Astrocyte (in vitro differentiated cells and primary cell): ENCODE results near the gene HAND1. TPM values are rescaled to one million over a fixed set of nuclear protein-coding genes. Genes with fewer than 3 reads are reported as not detected.

Experiments used
- DNase-seq: peaks from one replicate; pipeline ENCODE4 v3.0.0-alpha.2; 2010; ENCODE audit warnings: low read depth
- FAIRE-seq: peaks from 2 replicates; lab custom pipeline; 2011; peaks lifted over from hg19 to GRCh38; lab: Jason Lieb, UNC
- H2AFZ ChIP-seq: 2 replicates; pipeline ENCODE4 v1.6.0; 2012; ENCODE audit warnings: low read depth, low read length, inconsistent platforms
- H3K27ac ChIP-seq: 2 replicates; pipeline ENCODE4 v1.5.1; 2011; ENCODE audit warnings: low read depth, low read length, inconsistent platforms
- H3K27me3 ChIP-seq: 2 replicates; pipeline ENCODE4 v1.6.0; 2011; ENCODE audit warnings: low read length, inconsistent platforms; ENCODE audit not compliant: insufficient read depth
- H3K36me3 ChIP-seq: 2 replicates; pipeline ENCODE4 v1.5.1; 2011; ENCODE audit warnings: low read length, inconsistent platforms; ENCODE audit not compliant: insufficient read depth
- H3K4me1 ChIP-seq: 2 replicates; pipeline ENCODE4 v1.5.1; 2011; ENCODE audit warnings: low read length, inconsistent platforms; ENCODE audit not compliant: insufficient read depth
- H3K4me2 ChIP-seq: 2 replicates; pipeline ENCODE4 v1.6.0; 2012; ENCODE audit warnings: low read length, inconsistent platforms
- H3K4me3 ChIP-seq: 2 replicates; pipeline ENCODE4 v1.5.1; 2011; ENCODE audit warnings: low read depth, mild to moderate bottlenecking, low read length, inconsistent platforms; ENCODE audit not compliant: insufficient read depth
- H3K79me2 ChIP-seq: 2 replicates; pipeline ENCODE4 v1.6.0; 2012; ENCODE audit warnings: mild to moderate bottlenecking, low read length, inconsistent platforms; ENCODE audit not compliant: insufficient read depth
- H3K9ac ChIP-seq: 2 replicates; pipeline ENCODE4 v1.6.0; 2012; ENCODE audit warnings: mild to moderate bottlenecking, low read length, inconsistent platforms
- H3K9me3 ChIP-seq: 2 replicates; pipeline ENCODE4 v1.5.1; 2012; ENCODE audit warnings: low read depth, mild to moderate bottlenecking, low read length, inconsistent platforms; ENCODE audit not compliant: insufficient read depth
- H4K20me1 ChIP-seq: 2 replicates; pipeline ENCODE4 v1.6.0; 2012; ENCODE audit warnings: low read length, inconsistent platforms; ENCODE audit not compliant: insufficient read depth
- H3K27ac Mint-ChIP-seq: one replicate; pipeline ENCODE4 v1.8.0; 2021; ENCODE audit warnings: mild to moderate bottlenecking, mixed read lengths; ENCODE audit not compliant: unreplicated experiment
- H3K27me3 Mint-ChIP-seq: one replicate; pipeline ENCODE4 v1.8.0; 2021; ENCODE audit warnings: low read depth, mixed read lengths; ENCODE audit not compliant: unreplicated experiment
- H3K36me3 Mint-ChIP-seq: one replicate; pipeline ENCODE4 v1.8.0; 2021; ENCODE audit warnings: low read depth, mixed read lengths; ENCODE audit not compliant: unreplicated experiment
- H3K4me1 Mint-ChIP-seq: one replicate; pipeline ENCODE4 v1.8.0; 2021; ENCODE audit warnings: low read depth, mixed read lengths; ENCODE audit not compliant: unreplicated experiment
- H3K4me3 Mint-ChIP-seq: one replicate; pipeline ENCODE4 v1.8.0; 2021; ENCODE audit warnings: mild to moderate bottlenecking, moderate library complexity, mixed read lengths; ENCODE audit not compliant: unreplicated experiment
- H3K9me3 Mint-ChIP-seq: one replicate; pipeline ENCODE4 v1.8.0; 2021; ENCODE audit warnings: mild to moderate bottlenecking, mixed read lengths; ENCODE audit not compliant: unreplicated experiment
- CTCF ChIP-seq: IDR thresholded peaks from 2 replicates; pipeline ENCODE4 v1.5.1; 2011; ENCODE audit warnings: low read depth, mild to moderate bottlenecking, inconsistent platforms, low read length, moderate library complexity; ENCODE audit not compliant: insufficient read depth
- EZH2 ChIP-seq: IDR thresholded peaks from 2 replicates; pipeline ENCODE4 v1.6.1; 2012; ENCODE audit warnings: mild to moderate bottlenecking, low read length, inconsistent platforms; ENCODE audit not compliant: insufficient read depth
- total RNA-seq: library from RNA; stranded (reverse); gene quantifications from 2 replicates; pipeline ENCODE4 v1.2.1, GENCODE V29; 2021

Gene HAND1
- total RNA-seq, 1 donor from 2014 or later, result not detected

GRCh38 chr5:154484393-154485095 is 6.5 kb upstream of the HAND1 start:
- TF ChIP-seq CTCF, result no peak
- TF ChIP-seq EZH2, result peak; percentile 32
- Histone ChIP-seq H4K20me1 (peaks cover 18% of the 10 kb centered on the region), H3K4me2 (no peak overlapping the region), H3K27me3 (peaks cover 89% of the 10 kb centered on the region), H3K27ac (no peak overlapping the region), H3K4me3 (no peak overlapping the region), H3K9me3 (peaks cover 3% of the 10 kb centered on the region), H2AFZ (no peak overlapping the region), H3K79me2 (no peaks in the 10 kb centered on the region), H3K36me3 (no peaks in the 10 kb centered on the region), H3K9ac (no peak overlapping the region), H3K4me1 (no peaks in the 10 kb centered on the region)
- Mint-ChIP-seq H3K4me1 (no peaks in the 10 kb centered on the region), H3K36me3 (peaks cover 1% of the 10 kb centered on the region), H3K4me3 (no peak overlapping the region), H3K27ac (no peak overlapping the region), H3K27me3 (peaks cover 87% of the 10 kb centered on the region), H3K9me3 (peaks cover 14% of the 10 kb centered on the region)
- DNase-seq (no peak), FAIRE-seq (no peak)

GRCh38 chr5:154483654-154484392 is 5.8 kb upstream of the HAND1 start:
- Histone ChIP-seq H3K27me3 (peaks cover 94% of the 10 kb centered on the region), H3K4me3 (no peak overlapping the region), H3K36me3 (no peaks in the 10 kb centered on the region), H3K4me1 (peaks cover 5% of the 10 kb centered on the region), H2AFZ (no peak overlapping the region), H4K20me1 (peaks cover 18% of the 10 kb centered on the region), H3K9ac (no peak overlapping the region), H3K9me3 (peaks cover 3% of the 10 kb centered on the region), H3K79me2 (no peaks in the 10 kb centered on the region), H3K4me2 (no peak overlapping the region), H3K27ac (no peak overlapping the region)
- TF ChIP-seq CTCF (no peak), EZH2 (peak; percentile 59)
- Mint-ChIP-seq H3K4me3 (no peak overlapping the region), H3K4me1 (no peaks in the 10 kb centered on the region), H3K27ac (no peak overlapping the region), H3K36me3 (peaks cover 1% of the 10 kb centered on the region), H3K9me3 (peaks cover 16% of the 10 kb centered on the region), H3K27me3 (peaks cover 89% of the 10 kb centered on the region)
- FAIRE-seq (no peak), DNase-seq (no peak)
